SIG-M5 treated with dmso at 0.1 percent for 504 hours (cell line): ENCODE data around the gene RAP2A.

Experiments
- DNase-seq: peaks from one replicate; lab custom pipeline; 2025; ENCODE audit not compliant: unreplicated experiment; lab: John Stamatoyannopoulos, UW

The RAP2A gene

DNA sequence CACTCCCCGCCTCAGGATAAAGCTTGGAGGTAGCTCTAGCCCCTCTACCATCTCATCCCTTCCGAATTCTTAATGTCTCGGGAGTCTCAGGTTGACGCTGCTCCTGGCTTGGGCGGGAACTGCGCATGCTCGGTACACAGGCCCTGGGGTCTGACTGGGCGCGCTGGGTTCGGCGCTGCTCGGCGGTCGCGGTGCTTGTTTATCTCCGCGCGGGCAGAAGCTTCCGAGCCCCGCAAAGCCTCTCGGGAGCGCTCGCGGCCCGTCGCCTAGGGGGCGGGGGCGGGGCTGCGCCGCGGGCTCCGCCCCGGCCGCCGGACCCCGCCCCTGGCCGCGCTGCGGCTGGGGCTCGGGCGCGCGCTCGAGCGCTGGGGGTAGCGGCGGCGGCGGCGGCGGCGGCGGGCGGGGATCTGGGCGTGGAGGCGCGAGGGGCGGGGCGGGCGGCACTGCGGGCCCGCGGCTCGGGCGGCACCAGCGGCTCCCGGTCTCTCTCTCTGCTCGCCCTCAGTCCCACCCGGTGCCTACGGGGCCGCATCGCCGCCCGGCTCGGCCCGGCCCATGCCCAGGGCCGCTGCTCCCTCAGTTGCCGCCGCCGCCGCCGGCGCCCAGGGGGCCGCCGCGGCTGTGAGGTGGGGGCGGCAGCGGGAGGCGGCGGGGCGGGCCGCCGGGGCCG, at the start of gene RAP2A:
TSS of gene RAP2A (plus strand) at position 443 of the 670 bp plus-strand sequence. CDS start 302 bp downstream, outside the sequence.
- peak; percentile 88 for DNase-seq

DNA sequence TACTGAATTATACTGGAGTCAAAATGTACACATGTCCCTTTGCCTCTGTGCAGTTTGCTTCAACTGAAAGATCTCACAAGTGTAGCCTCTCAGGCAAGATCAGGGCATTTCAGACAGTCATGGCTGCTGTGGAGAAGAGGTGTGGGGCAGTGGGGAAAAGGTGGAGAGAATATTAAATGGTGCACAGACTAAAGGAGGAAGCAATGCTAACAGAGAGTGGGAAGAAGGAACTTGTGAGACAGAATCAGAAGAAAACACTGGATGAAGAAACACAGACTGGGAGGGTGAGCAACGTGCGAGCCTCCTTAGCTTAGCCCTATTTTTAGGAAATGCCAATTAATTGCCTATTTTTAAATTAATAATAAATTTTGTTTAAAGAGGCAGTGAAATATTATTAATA, 49.6 kb upstream of the RAP2A start:
- DNase-seq: peak; percentile 84

DNA sequence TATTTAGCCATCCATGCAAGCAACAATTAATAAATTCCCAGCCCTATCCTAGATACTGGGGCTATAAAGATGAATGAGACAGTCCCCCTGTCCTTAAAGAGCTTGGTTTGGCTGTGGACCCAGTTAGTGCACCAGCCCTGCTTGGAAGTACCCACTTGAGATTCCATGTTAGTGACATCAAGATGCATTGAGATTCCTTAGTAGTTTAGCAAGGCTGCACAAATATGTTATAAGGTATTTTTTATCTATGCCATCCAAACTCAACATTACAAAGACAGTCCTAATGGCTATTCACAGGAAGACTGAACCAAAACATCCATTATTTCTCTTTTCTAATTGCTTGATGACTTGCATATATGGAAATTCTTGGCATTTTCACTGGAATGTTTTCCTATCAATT, 48.8 kb upstream of the RAP2A start:
- DNase-seq: no peak

DNA sequence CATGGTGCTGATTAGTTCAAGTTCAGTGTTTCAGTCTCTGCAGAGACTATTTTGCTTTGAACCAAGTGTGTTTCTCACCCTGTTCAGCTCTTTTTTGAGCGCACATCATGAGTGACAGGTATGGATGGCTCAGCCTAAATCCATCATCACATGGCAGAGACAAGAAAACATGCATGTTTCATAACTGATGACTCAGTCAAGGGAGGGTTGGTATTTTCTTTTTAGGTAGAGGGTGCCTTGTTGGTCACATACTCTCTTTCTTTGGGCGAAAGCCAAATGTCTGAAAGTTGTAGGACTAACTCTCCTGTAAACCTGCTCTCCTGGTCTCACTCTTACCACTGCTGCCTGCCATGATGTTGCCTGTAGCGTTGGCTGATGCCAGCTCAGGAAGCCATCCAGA, 48.1 kb upstream of the RAP2A start:
- peak; percentile 6 for DNase-seq

DNA sequence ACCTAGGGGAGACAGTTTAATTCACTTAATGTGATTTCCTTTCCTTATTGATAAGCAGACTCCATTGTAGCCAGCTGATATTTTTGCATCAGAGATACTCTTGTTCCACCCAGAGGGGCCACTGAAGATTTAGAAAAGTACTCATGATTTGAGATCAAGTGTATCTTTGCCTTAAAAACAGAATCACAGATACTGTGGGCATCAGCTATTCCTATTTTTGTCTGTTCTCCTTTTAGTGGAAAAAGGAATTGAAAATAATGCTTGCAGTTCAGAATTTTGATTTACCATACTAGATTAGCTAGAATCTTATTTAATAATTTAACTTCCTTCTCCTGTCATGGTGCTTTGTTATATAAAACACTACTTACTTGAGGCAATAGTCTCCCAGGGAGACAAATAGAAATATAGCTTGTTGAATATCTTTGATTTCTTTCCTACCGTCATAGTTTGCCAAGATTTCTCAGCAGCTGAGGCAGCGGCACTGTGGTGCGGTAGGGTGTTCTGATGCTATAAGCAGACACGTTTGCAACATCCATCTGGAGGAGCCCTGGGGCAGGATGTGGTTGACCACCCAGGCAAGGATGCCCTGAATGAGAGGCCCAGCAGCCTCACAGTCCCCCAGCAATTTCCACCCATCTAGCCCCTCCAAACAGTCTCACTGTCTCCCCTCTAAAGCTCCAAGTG, 47.0 kb upstream of the RAP2A start:
- peak; percentile 95 for DNase-seq

DNA sequence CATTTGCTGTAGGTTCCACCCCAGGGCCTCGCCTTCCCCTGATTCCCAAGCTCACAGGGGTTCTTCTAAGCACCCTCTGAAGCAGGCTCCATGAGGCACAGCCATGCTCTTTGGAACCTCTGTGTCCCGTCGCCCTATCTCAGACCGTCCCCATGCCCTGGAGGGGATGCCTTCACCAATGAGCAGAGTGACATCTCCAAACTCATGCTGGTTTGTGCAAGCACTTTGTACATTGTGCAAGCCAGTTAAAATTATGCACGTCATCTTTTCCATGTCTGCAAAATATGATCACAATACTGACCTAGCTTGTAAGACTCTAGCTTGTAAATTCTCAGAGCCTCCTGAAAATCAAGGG, 46.5 kb upstream of the RAP2A start:
- peak; percentile 93 for DNase-seq

DNA sequence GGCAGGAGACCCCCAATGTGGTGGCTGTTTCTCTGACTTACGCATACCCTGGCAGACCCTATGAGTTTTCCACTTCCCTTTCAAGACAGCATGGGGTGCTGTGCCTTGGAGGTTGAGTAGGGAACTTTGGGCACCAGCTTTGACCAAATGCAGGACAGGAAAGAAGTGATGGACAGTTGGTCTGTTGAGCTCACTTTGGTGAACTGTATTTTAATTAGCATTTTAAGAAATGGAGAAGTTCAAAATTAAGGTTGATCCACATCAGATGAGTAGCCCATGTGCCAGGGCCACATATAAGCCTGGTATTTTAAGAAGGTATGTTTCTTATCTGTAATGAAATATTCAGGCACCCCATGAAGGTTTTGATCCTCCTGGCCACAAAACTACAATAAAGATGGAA, 46.1 kb upstream of the RAP2A start:
- DNase-seq: peak; percentile 87

DNA sequence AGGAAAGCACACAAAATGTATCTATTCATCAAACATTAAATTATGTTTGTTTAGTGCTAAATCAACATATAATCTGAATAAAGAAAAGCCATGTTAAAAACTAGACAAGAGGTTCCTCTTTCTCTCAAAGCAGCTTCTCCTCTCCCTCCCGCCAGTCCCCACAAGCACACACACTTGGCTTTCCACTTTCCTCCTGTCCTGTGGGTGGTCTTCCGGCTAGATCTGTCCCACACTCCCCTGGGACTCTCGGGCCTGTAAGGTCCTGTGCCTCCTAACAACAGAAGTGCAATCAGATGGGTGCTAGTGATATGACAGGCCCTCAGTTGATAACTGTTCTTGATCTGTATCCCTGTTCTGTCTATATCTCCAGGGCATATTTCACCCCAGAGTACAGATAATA, 45.6 kb upstream of the RAP2A start:
- peak; percentile 76 for DNase-seq

DNA sequence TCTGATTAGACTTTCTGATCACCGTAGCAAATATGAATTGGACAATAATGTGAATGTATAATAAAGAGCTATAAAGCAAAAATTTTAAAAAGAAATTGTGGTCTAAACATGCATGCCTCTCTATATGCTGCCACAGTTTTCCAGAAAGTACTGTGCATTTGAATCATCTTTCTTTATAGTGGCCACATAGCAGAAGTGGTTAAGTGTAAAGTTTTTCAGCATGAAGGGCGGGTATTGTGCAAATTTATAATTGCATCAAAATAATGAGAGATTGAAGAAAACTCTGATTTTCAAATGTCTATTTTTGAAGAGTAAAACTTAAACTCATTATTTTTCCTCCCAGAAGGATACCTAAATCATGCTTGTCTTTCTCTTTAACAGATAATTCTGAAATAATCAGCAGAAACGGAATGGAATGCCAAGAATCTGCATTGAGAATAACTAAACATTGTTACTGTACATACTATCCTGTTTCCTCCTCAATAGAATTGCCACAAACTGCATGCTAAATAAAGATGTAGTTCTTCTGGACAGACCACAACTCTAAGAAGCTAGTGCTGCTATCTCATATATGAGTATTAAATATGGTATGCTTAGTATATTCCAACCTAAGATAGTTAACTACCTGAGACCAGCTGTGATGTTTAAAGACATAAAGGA, 42.9 kb upstream of the RAP2A start:
- DNase-seq: peak; percentile 8

DNA sequence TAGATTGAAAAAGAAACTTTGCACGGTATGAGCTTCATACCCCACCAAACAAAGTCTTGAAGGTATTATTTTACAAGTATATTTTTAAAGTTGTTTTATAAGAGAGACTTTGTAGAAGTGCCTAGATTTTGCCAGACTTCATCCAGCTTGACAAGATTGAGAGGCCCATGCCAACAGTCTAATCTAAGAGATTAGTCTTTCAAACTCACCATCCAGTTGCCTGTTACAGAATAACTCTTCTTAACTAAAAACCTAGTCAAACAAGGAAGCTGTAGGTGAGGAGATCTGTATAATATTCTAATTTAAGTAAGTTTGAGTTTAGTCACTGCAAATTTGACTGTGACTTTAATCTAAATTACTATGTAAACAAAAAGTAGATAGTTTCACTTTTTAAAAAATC, 41.9 kb upstream of the RAP2A start:
- no peak for DNase-seq

DNA sequence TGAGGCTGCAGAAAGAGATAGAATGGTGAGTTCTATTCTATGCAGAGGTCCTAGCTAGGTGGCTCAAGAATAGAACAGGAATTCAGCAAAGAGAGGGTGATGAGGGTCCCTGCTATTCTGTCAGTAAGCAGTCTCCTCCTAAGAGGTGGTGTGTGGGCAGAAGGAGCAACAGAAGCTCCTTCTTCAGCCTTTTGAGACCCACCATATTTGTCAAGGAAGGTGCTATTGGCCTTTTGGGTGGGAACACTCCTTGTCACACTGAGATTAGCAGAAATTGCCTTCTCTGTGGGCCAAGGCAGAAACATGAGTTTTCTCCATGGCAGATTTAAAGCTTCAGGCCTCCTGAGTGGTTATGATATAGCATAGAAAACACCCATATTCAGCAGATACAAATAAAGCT, 39.4 kb upstream of the RAP2A start:
- DNase-seq: no peak

DNA sequence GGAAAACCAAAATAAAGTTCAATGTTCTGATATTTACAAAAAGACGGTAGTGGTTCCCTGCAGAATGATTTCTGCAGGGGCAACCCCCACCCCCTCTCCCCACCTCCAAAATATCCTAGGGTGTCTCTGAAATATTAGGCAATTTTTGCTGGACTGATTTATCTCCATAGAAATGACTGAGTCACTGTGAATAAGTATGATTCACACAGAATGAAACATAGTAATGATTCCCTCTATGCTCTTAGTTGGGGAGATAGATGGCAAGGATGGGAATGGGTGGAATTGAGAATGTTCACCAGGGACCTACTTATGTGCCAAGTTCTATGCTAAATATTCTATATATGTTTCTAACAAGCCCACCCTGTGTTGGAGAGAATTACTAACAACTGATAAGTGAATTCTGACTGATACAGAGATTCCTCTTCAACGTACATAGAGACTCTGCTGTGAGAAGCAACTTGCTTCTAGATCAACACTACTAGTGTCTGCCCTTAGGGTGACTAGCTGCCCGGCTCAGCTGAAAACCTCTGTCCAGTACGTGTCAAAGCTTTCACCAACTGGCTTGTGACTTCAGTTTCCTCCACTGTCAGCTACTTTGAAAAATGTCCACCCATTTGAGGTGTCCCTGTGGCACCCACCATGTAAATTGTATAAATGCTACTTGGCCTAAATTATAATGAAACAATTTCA, 38.4 kb upstream of the RAP2A start:
- DNase-seq: no peak

DNA sequence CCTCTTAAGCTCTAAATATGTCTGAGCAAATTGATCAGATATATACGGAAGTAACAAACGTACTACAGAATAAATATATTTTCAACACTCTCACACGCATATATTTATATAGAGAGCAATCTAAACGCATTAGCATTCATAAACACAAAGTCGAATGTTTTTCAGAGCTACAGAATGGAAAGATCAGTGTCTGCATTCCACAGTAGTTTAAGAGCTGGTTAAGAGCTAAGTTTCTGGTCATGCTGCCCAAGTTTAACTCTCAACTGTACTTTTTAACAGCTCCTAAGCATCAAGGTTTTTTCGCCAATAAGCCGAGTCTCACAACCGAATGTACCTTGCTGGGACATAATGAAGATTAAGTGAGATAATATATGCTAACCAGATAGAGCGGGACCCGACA, 36.7 kb upstream of the RAP2A start:
- no peak for DNase-seq

DNA sequence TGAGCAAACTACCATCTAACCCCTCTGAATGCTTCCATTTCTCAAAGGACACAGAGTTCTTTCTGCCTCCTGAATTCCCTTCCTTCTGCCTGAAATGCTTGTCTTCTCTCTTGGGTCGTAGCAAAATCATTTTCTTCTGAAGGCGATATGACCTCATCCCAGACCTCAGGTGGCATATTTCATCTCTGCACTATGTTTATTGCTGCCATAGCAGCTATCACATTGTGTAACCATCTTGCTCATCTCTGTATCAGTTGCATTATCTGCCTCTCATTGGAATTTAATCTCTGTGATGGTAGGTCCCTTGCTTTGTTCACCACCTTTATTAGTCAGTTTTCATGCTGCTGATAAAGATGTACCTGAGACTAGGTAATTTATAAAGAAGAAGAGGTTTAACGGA, 32.5 kb upstream of the RAP2A start:
- DNase-seq: no peak

DNA sequence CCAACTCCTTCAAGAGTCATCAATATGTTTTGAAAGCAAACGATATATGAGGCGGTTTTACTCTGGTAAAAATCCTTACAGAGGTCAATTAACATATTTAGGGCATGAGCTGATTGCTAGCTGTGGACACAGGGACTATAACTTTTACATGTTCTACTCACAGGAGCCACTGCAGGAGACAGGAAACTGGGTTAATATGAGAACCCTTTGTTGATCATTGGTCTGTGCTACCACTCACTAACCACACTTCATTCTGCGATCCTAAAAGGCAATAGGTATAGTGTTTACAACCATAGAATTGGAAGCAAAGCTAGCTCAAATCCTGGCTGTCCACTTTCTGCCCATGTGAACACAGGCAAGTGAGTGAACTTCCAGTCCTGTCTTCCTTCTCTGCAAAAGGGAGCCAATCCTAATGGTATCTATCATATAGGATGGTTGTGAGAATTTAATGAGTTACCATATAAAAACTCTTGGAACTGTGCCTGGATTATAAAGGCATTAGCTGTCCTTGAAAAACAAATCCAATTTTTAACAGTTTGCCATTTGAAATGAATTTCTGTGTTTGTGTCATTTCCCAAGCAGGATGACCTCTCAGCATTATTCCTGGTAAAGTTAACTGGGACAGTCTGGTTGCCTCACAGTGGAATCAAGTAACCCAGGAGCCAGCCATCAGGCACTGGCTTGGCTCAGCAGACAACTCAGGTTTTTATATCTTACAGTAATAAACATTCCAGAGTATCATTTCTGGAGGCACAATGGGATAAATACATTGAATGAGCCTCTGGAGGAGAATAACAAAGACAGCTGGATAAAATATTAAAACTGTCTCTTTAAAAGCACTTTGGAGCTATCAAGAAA, 29.8 kb upstream of the RAP2A start:
- DNase-seq: no peak

DNA sequence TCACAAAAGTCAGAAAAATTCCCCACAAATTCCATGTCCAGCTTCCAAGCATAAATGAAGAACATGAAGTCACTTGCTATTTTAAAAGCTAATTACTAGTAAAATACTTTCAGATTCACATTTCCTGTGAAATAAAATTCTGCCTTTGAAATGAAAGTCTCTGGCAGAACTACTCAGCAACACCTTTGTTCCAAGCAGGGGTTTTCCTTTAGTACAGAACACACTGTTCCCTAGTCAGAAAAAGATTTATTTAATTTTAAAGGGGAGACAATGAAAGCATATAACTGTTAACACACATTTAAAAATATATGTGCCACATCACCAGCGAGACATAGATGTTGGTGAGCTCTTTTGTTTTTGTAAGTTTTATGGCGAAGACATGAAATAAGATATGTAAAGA, 26.4 kb upstream of the RAP2A start:
- no peak for DNase-seq

DNA sequence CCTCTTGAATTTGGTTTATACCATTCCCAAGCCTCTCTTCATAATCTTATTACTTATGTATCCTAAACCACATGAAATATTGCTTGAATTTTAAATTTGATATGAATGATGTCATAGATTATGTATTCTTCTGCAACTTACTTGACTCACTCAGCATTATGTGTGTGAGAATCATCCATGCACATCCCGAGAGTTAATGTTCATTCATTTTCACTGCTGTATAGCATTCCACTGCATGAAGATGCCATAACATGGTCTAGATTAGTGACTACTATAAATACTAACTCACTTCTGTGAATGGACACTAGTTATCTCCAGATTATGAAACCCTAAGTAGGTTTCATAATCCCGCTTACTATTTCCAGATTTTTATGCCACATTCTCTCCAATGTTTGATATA, 25.0 kb upstream of the RAP2A start:
- DNase-seq: no peak

DNA sequence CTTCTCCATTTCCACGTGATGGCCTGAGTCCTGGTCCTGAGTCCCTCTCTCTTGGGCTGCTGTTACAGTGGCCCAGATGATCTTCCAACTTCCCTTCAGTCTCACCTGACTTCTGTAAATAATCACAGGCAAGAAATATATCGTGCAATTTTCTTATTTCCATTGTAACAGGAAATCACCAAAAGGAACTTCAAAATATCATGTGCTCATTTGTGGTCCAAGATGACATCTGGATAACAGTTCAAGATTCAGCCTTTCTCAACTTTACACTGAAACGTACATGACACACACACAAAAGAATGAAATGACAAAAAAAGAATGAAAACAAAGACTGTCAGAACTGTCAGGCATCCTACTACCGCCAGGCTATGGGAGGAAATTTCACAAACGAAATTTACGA, 22.0 kb upstream of the RAP2A start:
- DNase-seq: no peak

DNA sequence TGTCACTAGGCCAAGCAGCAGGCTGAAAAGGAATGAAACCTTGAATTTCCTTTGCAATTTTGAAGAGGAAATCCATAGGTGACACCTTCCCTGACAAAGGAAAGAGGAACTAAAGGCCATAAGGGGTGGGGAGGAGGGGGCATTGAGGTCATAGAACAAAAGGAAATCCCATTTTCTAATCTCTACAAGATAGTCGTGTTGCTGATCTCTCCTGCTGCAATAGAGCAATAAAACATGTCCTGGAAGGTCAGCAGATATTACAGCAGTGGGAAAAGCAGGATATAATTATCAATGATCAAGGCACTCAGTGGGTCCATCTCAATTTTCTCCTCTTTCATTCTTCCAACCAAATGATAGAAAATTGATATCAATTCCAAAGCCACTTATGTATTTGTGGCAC, 20.3 kb upstream of the RAP2A start:
- no peak for DNase-seq

DNA sequence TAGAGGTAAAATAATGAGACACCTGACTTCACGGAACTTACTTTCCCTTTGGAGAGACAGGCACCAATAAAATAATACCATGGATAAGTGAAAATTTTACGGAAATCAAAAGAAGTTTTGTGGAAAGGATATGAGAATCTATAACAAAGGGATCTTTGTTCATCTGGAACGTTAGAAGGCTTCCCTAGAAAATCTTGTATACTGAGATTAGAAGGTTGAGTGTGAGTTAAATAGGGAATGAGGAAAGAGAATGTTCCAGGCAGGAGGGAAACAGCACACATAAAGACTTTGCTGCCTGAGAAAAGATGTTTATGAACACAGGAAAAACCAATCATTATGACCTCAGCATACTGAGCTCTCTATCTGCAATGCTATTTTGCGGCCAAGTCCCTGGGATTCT, 19.6 kb upstream of the RAP2A start:
- no peak for DNase-seq

DNA sequence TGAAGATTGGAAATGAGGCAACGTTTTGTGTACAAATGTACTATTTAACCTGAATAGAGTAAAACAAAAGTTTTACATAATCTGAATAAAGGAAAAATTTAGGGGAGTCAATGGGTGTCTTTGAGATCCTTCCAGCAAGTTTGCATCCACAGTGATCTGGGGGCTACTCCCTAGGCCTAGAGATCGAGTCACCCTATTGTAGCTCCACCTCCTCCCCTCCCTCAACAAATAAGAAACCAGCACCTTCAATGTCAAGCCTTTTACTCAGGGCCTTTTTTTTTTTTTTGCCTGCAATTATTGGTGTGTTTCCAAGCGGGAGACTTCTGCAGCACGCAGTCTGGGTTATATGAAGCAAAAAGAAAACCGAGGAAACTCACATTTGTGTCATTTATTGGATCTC, 16.3 kb upstream of the RAP2A start:
- DNase-seq: no peak
